ENCODE results near the gene ATP13A3.

Gene ATP13A3

GRCh38 chr3:194439881-194440550 is 46.8 kb downstream of the ATP13A3 start:
- no peak for DNase-seq

- DNase-seq: no peak
Observed at GRCh38 chr3:194434503-194434902, 52.3 kb downstream of the ATP13A3 start.

GRCh38 chr3:194431554-194431953 is 55.2 kb downstream of the ATP13A3 start:
- no peak for DNase-seq

- no peak for DNase-seq
Observed at GRCh38 chr3:194425399-194425798, 61.4 kb downstream of the ATP13A3 start.

- DNase-seq: no peak
Observed at GRCh38 chr3:194424953-194425352, 61.8 kb downstream of the ATP13A3 start.

- no peak for DNase-seq
Observed at GRCh38 chr3:194424373-194424772, 62.4 kb downstream of the ATP13A3 start.

- DNase-seq: no peak
Observed at GRCh38 chr3:194423317-194423716, 63.5 kb downstream of the ATP13A3 start.

GRCh38 chr3:194422188-194422587 is 64.6 kb downstream of the ATP13A3 start:
- no peak for DNase-seq

- DNase-seq: no peak
Observed at GRCh38 chr3:194418671-194419070, 68.1 kb downstream of the ATP13A3 start.

GRCh38 chr3:194407423-194407822 is 79.4 kb downstream of the ATP13A3 start:
- no peak for DNase-seq

- no peak for DNase-seq
Observed at GRCh38 chr3:194405766-194406165, 81.0 kb downstream of the ATP13A3 start.

GRCh38 chr3:194404365-194405140 is 82.2 kb downstream of the ATP13A3 start:
- DNase-seq: peak; percentile 55

GRCh38 chr3:194401868-194402329 is 84.9 kb downstream of the ATP13A3 start:
- no peak for DNase-seq

GRCh38 chr3:194401346-194401745 is 85.5 kb downstream of the ATP13A3 start:
- DNase-seq: no peak

- DNase-seq: no peak
Observed at GRCh38 chr3:194399874-194400411, 86.9 kb downstream of the ATP13A3 start.

GRCh38 chr3:194399166-194399565 is 87.6 kb downstream of the ATP13A3 start, which contains the start of gene GP5:
GP5 (minus strand) TSS chr3:194399266; CDS start chr3:194398282, 984 bp downstream.
- no peak for DNase-seq

GRCh38 chr3:194397757-194398312 is 89.0 kb downstream of the ATP13A3 start:
- DNase-seq: no peak

- DNase-seq: peak; percentile 16
Observed at GRCh38 chr3:194396859-194397756, 89.7 kb downstream of the ATP13A3 start.

- DNase-seq: no peak
Observed at GRCh38 chr3:194396539-194396858, 90.3 kb downstream of the ATP13A3 start.

- peak; percentile 56 for DNase-seq
Observed at GRCh38 chr3:194395778-194396538, 90.8 kb downstream of the ATP13A3 start.

- no peak for DNase-seq
Observed at GRCh38 chr3:194395212-194395611, 91.6 kb downstream of the ATP13A3 start.

GRCh38 chr3:194392576-194392975 is 94.2 kb downstream of the ATP13A3 start:
- no peak for DNase-seq

All from stimulated activated CD4-positive, alpha-beta T cell treated with anti-CD3 and anti-CD28 coated beads, Interleukin-4, amount 100 ng/mL, for 24 hours (primary cell).